CD4-positive, alpha-beta T cell treated with Interleukin-1 beta for 1 hour (primary cell): ENCODE results near the gene ALPG.
"Not testable (repeated sequence)": the region's sequence is repeated elsewhere in the genome, so short reads cannot be mapped to it uniquely, and the experiment has no call there.

Experiments used
- DNase-seq, 2 donors: peaks; one replicate each; pipeline ENCODE4 v3.0.0-alpha.2; 2020 to 2022

The ALPG gene

GRCh38 chr2:232406556-232407310, at the start of gene ALPG:
Gene ALPG, plus strand, starts transcription at chr2:232406844. Its CDS starts 51 bp downstream, at chr2:232406895.
- no peak for DNase-seq

DNA sequence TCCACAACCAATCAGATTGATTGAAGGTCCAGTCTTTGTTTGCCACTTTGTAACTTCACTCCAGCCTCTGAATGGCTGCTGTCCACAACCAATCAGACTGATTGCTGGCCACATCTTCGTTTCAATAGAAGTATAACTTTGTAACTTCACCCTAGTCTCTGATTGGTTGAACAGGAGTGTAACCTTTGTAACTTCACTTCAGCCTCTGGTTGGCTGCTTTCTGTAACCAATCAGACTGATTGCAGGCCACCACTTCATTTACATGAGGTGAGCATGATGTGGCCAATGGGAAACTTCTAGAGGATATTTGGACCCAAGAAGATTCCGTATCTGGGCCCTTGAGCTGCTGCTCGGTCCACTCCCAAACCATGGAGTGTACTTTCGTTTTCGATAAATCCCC, 45.0 kb upstream of the ALPG start:
- DNase-seq = no peak

DNA sequence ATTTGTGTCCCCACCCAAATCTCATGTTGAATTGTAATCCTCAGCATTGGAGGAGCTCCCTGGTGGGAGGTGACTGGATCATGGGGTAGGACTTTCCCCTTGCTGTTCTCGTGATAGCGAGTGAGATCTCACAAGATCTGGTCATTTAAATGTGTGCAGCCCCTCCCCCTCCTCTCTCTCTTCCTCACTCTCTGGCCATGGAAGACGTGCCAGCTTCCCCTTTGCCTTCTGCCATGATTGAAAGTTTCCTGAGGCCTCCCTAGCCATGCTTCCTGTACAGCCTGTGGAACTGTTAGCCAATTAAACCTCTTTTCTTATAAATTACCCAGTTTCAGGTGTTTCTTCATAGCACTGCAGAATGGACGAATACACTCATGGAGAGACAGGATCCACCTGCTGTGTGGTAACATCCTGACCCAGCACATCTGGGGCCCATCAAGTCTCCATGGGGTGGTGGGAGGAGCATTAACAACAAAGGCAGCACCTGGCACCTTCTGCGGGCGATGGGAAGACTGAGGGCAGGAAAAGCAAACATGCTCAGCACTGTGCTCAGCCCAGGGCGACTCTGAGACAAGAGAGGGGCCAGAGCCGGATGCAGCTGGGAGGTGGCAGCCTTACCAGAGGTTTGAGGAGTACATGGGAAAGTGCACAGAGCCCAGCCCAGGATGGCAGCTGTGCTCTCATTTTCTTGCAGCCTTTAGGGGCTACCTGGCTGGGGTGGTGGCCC, 44.3 kb upstream of the ALPG start:
- no peak for DNase-seq

- DNase-seq = not testable (repeated sequence)
These were observed 43.4 kb upstream of the ALPG start for GRCh38 chr2:232363064-232363783.

GRCh38 chr2:232363784-232364615, 42.6 kb upstream of the ALPG start:
- peak in 1 of 2 donors; percentile 23 for DNase-seq

GRCh38 chr2:232364806-232365594, 41.6 kb upstream of the ALPG start:
- DNase-seq = not testable (repeated sequence)

DNA sequence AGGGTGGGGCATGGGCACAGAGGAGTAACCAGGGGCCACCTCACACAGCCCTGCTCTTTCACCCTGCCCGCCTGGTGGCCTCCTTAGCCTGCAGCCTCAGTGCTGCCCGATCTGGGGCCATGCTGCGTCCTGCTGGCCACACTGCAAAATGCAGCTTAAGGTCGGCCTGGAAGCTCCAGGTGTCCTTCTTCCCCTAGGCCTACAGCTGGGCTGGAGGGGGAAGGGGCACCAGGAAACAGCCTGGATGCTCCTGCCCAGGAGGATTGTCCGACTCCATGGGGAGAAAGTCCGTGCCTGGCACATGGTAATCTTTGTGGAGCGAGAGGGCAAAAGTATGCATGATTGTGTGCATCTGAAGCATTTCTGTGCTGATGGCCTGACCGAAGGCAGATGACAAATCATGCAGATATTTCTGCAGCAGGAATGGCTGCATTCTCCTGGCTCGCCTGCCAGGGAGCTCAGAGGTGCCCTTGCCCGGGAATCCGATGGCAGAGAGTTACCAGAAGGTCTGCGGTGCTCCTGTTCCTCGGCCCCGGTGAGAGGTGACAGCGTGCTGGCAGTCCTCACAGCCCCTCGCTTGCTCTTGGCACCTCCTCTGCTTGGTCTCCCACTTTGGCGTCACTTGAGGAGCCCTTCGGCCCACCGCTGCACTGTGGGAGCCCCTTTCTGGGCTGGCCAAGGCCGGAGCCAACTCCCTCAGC, 40.9 kb upstream of the ALPG start:
- no peak for DNase-seq

DNA sequence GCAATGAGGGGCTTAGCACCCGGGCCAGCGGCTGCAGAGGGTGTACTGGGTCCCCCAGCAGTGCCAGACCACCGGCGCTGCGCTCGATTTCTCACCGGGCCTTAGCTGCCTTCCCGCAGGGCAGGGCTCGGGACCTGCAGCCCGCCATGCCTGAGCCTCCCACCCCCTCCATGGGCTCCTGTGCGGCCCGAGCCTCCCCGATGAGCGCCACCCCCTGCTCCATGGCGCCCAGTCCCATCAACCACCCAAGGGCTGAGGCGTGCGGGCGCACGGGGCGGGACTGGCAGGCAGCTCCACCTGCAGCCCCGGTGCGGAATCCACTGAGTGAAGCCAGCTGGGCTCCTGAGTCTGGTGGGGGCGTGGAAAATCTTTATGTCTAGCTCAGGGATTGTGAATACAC, 40.2 kb upstream of the ALPG start:
- DNase-seq = not testable (repeated sequence)

- DNase-seq = no peak
These were observed 39.6 kb upstream of the ALPG start for GRCh38 chr2:232367016-232367415.

- DNase-seq = no peak
These were observed 38.9 kb upstream of the ALPG start for GRCh38 chr2:232367591-232368233.

DNA sequence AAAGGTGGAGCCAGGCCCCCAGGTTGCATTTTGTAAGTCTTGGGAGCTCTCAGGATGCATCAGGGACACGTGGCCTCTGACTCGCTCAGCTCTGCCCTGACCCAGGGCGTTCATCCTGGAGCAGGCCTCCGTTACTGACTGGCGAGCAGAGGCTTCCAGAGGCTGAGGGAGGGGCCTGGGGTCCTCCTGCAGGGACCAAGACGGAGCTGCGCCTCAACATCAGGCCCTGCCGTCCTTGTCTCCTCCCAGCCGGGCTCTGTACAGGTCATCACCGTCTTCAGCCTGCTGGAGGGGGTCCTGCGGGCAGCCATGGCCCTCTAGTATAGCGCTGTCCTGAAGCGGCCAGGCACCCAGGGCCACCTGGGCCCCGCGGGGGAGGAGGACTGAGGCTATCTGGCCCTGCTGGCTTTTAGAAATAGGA, 38.3 kb upstream of the ALPG start:
- DNase-seq = no peak

DNA sequence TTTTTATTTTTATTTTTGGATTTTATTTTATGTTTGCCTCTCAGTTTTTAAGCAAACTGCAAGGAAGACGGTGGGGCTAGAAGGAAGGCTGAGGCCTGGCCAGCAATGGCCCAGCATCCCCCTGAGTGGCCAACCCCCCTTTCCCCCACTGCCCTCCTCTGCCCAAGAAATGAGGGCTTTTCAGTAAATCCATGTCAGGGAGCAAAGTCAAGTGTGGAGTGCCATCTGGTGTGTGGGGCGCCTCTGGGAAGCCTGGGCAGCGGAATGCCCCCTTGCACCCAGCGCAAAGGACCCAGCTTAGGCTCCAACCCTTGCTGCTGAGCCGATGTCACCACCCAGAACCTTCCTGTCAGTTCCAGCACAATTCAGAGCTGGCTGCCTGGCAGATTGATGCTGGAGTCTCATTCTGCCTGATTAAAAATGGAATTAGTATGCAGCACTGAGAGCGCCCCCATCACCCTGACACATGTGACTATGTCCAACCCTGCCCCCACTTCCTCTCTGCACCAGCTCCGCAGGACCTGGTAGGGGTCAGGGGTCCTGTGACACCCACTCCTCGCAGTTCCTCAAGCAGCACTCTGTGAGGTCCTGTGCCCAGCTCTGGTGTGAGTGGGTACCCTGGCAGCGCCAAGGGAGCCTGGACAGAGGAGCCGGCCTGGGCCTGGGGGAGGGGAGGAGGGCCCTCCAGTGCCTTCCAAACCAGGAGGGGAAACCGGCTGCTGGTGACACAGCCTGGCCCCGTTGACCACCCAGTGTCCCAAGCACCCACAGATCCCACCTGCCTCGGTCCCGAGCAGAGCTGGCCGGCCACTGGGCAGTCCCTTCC, 37.3 kb upstream of the ALPG start:
- DNase-seq = no peak

GRCh38 chr2:232370007-232370406, 36.6 kb upstream of the ALPG start:
- DNase-seq = not testable (repeated sequence)

GRCh38 chr2:232372231-232373208, 34.1 kb upstream of the ALPG start:
- no peak for DNase-seq

DNA sequence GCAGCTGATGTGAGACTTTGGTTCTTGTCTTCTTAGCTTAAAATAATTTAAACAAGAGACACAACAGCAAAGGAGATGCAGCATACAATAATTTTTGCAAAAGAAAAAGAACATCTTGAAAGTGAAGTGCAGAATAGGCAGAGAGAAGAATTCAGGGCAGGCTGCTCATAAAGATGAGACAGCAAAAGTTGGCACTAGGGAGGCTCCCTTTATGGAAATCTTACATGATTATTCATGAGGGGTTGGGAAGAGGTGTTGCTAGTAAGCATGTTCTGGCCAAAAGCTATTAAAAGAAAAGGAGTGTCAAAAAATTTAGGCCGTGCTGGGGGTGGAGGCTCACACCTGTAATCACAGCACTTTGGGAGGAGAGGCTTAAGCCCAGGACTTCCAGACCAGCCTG, 32.3 kb upstream of the ALPG start:
- no peak for DNase-seq

DNA sequence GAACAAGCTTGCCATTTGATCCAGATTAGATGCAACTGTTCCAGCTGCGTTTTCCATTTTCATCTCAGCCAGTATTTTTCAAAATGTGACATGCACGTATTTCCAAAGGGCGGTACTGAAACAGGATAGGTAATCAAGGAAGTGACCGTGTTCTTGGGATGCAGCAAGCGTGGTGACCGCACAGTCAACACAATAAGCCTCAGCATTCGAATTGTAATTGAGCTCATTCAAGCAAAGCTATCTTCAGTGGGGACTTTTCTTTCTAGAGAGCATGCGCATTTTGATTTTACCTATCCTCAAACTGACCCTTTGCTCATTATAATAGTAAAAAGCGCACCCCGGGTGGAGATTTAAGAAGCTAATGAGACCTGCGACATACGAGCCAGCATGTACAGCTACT, 31.5 kb upstream of the ALPG start:
- DNase-seq = no peak

DNA sequence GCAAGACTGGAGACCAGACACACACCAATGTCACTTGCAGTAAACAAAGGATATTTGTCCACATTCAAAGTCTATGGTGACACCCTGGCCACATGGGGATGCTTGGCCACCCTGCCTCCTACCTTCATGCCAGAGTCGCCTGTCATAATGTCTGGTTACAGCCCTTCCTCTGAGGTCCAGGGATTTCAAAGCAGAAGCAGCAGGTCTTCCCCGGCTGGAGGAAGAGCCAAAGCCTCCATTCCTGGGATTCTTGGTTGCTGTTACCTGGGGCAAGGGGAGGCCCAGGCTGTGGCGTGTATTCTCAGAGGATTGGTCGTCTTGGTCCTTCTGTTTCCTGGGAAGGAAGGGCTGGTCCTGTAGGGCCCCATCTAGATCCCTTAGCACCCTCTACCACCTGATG, 30.4 kb upstream of the ALPG start:
- DNase-seq = no peak

- no peak for DNase-seq
These were observed 29.9 kb upstream of the ALPG start for GRCh38 chr2:232376713-232377112.

- DNase-seq = no peak
These were observed 29.3 kb upstream of the ALPG start for GRCh38 chr2:232377319-232377718.
